ENCODE results near the gene ELMOD2. TPM values are rescaled to one million over a fixed set of nuclear protein-coding genes. Genes with fewer than 3 reads are reported as not detected.

ELMOD2 gene
- total and polyA plus RNA-seq, 2 of the 13 experiments (the other 11 are each of a cell fraction or from before 2014, with no cell fraction given): 10.2 to 38.1 TPM

DNA sequence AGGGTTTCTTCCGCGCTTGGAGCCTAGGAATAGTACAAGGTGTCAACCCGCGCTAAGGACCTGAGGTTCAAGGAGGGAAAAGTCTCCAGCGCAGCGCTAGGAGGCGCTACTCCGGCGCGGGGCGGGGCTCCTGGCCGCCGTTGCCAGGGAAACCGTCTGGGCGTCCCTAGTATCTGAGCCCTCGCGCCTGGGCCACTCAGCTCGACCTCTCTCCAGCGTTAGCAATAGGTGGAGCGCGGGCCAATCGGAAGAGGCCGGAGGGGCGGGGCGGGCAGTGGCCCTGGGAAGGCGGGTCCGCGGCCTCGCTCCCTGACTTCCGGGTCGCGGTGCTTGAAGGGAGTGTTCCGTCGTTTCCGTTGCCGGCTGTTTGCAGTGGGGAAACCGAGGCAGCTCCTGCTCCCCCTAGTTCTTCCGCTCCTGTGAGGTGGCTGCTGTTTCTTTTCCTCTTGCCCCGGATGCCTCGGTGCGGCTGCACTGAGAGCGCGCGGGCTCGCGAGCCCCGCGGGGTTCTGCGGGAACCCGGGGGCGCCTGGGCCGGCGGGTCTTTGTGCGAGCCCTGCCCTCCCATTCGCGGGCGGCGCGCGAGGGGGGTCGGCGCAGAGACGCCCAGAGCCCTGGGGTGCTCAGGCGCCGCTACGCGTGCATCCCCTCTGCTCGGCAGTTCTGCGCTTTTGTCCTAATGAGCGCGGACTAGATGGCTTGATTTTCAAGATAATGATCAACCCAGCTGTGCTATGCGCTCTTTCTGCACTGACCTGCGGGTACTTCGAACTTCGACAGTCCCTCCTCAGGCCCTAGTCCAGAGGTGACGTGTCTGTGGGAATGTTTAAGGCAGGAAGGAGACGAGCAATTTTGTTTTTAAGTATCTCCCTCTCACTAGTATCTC is at the start of gene ELMOD2 (continued):
- TF ChIP-seq NFKB2 (CRISPR knock-in tag; IDR thresholded peaks at IDR 0.05; ENCODE audit: borderline replicate concordance) (peak; percentile 88; the same call in 1 of the 2 replicates), KDM3A (CRISPR knock-in tag; IDR thresholded peaks at IDR 0.05; ENCODE audit: low read depth) (peak; percentile 64; the same call in 1 of the 2 replicates), ZNF329 (CRISPR knock-in tag; IDR thresholded peaks at IDR 0.05; ENCODE audit: low read depth) (no peak; the same call in 1 of the 2 replicates), RXRB (CRISPR knock-in tag; IDR thresholded peaks at IDR 0.05; ENCODE audit: borderline replicate concordance) (no peak), EEA1 (CRISPR knock-in tag; IDR thresholded peaks at IDR 0.05; ENCODE audit: borderline replicate concordance) (no peak; the same call in 1 of the 2 replicates), ZNF850 (CRISPR knock-in tag; conservative IDR thresholded peaks at IDR 0.05) (no peak), ZNF543 (CRISPR knock-in tag; IDR thresholded peaks at IDR 0.05) (no peak; the same call in 1 of the 2 replicates), SAP130 (CRISPR knock-in tag; IDR thresholded peaks at IDR 0.05; ENCODE audit: low read depth) (peak; percentile 96), NR1H2 (CRISPR knock-in tag; IDR thresholded peaks at IDR 0.05; ENCODE audit: borderline replicate concordance, low read depth) (no peak), ZNF879 (CRISPR knock-in tag; IDR thresholded peaks at IDR 0.05) (no peak), TAF1 (CRISPR knock-in tag; IDR thresholded peaks at IDR 0.05) (peak; percentile 78), PHB2 (IDR thresholded peaks at IDR 0.05; ENCODE audit: partially characterized antibody) (no peak), CREB1 (IDR thresholded peaks at IDR 0.05) (0 out of 2 replicates have a peak, but pooled peaks have one; percentile 11), CREB1 (CRISPR knock-in tag; IDR thresholded peaks at IDR 0.05) (peak; percentile 72), TEAD2 (CRISPR knock-in tag; IDR thresholded peaks at IDR 0.05) (no peak), SETDB1 (CRISPR knock-in tag; IDR thresholded peaks at IDR 0.05; ENCODE audit: borderline replicate concordance) (no peak), KAT8 (CRISPR knock-in tag; IDR thresholded peaks at IDR 0.05) (peak; percentile 87), CC2D1A (CRISPR knock-in tag; IDR thresholded peaks at IDR 0.05) (no peak), FOXK1 (CRISPR knock-in tag; IDR thresholded peaks at IDR 0.05; ENCODE audit: borderline replicate concordance, low read depth) (peak; percentile 66; the same call in 1 of the 2 replicates), ZNF138 (CRISPR knock-in tag; IDR thresholded peaks at IDR 0.05; ENCODE audit: low read depth) (no peak), ARHGAP35 (CRISPR knock-in tag; IDR thresholded peaks at IDR 0.05; ENCODE audit: borderline replicate concordance) (peak; percentile 55; the same call in 1 of the 2 replicates), XRCC5 (optimal IDR thresholded peaks at IDR 0.05; ENCODE audit: low read length) (peak; percentile 81), ZBTB3 (CRISPR knock-in tag; IDR thresholded peaks at IDR 0.05; ENCODE audit: borderline replicate concordance, low read depth) (no peak), ZNF296 (CRISPR knock-in tag; conservative IDR thresholded peaks at IDR 0.05) (no peak), ZNF75D (CRISPR knock-in tag; IDR thresholded peaks at IDR 0.05; ENCODE audit: borderline replicate concordance) (no peak), ZNF878 (CRISPR knock-in tag; IDR thresholded peaks at IDR 0.05) (peak; percentile 9; the same call in 1 of the 2 replicates), RORA (CRISPR knock-in tag; IDR thresholded peaks at IDR 0.05) (no peak), SMYD3 (CRISPR knock-in tag; IDR thresholded peaks at IDR 0.05) (no peak)
- TF ChIP-seq, protein P1, sequence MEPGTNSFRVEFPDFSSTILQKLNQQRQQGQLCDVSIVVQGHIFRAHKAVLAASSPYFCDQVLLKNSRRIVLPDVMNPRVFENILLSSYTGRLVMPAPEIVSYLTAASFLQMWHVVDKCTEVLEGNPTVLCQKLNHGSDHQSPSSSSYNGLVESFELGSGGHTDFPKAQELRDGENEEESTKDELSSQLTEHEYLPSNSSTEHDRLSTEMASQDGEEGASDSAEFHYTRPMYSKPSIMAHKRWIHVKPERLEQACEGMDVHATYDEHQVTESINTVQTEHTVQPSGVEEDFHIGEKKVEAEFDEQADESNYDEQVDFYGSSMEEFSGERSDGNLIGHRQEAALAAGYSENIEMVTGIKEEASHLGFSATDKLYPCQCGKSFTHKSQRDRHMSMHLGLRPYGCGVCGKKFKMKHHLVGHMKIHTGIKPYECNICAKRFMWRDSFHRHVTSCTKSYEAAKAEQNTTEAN (CRISPR knock-in tag; conservative IDR thresholded peaks at IDR 0.05): peak; percentile 45; the same call in 1 of the 2 replicates
- TF ChIP-seq, protein P2, sequence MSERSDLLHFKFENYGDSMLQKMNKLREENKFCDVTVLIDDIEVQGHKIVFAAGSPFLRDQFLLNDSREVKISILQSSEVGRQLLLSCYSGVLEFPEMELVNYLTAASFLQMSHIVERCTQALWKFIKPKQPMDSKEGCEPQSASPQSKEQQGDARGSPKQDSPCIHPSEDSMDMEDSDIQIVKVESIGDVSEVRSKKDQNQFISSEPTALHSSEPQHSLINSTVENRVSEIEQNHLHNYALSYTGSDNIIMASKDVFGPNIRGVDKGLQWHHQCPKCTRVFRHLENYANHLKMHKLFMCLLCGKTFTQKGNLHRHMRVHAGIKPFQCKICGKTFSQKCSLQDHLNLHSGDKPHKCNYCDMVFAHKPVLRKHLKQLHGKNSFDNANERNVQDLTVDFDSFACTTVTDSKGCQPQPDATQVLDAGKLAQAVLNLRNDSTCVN (CRISPR knock-in tag; IDR thresholded peaks at IDR 0.05; ENCODE audit: borderline replicate concordance): peak; percentile 40; the same call in 1 of the 2 replicates
